Bronchial epithelial cell (primary cell): ENCODE measurements around the gene CCDC78. TPM values are rescaled to one million over a fixed set of nuclear protein-coding genes. Genes with fewer than 3 reads are reported as not detected.
"Not testable (repeated sequence)": the region's sequence is repeated elsewhere in the genome, so short reads cannot be mapped to it uniquely, and the experiment has no call there.

Experiments used
- DNase-seq: peaks from one replicate; pipeline ENCODE4 v3.0.0-alpha.2; 2010; ENCODE audit warnings: low read depth
- FAIRE-seq: peaks from 2 replicates; lab custom pipeline; 2011; peaks lifted over from hg19 to GRCh38; lab: Jason Lieb, UNC
- H3K27me3 ChIP-seq: 2 replicates; pipeline ENCODE4 v1.5.1; 2011; ENCODE audit warnings: low read length; ENCODE audit not compliant: control insufficient read depth, insufficient read depth
- H3K36me3 ChIP-seq: 2 replicates; pipeline ENCODE4 v1.5.1; 2011; ENCODE audit warnings: low read length; ENCODE audit not compliant: control insufficient read depth, insufficient read depth
- H3K4me3 ChIP-seq: 2 replicates; pipeline ENCODE4 v1.5.1; 2011; ENCODE audit warnings: mild to moderate bottlenecking, low read depth, low read length, control low read depth
- total RNA-seq: library from RNA; depleted of rRNA; stranded (reverse); fragments of >200 nt; gene quantifications from 2 replicates; pipeline ENCODE4 v1.2.1, GENCODE V29; 2014
- TF ChIP-seq, protein P1 (sequence below): IDR thresholded peaks from 2 replicates; pipeline ENCODE4 v1.5.1; 2011; ENCODE audit warnings: mild to moderate bottlenecking, moderate library complexity, low read length, control low read depth, inconsistent platforms; ENCODE audit not compliant: insufficient read depth, severe bottlenecking

The CCDC78 gene
- total RNA-seq, 1 donor from 2014 or later, result 1.6 TPM

DNA sequence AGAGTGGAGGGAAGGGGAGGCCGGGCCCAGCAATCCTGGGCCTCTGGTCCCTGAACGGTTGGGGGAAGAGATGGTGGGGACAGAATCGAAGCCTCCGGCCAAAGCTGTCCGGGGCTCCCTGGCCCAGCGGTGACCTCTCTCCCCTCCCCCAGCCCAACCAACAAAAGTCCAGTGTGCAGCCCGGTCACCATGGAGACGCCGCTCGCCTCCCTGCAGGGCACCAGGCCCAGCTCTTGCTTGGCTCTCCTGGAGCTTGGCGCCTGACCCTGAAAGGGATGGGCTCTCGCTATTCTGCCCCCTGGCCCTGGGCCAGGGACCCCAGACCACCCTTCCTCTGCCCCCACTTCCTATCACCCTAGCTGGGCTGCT lies 10.1 kb downstream of the CCDC78 start:
- no peak for FAIRE-seq
- no peak for DNase-seq
- no peaks in the 10 kb centered on the region for H3K36me3 ChIP-seq
- peaks cover 3% of the 10 kb centered on the region for H3K27me3 ChIP-seq
- TF ChIP-seq, protein P1, sequence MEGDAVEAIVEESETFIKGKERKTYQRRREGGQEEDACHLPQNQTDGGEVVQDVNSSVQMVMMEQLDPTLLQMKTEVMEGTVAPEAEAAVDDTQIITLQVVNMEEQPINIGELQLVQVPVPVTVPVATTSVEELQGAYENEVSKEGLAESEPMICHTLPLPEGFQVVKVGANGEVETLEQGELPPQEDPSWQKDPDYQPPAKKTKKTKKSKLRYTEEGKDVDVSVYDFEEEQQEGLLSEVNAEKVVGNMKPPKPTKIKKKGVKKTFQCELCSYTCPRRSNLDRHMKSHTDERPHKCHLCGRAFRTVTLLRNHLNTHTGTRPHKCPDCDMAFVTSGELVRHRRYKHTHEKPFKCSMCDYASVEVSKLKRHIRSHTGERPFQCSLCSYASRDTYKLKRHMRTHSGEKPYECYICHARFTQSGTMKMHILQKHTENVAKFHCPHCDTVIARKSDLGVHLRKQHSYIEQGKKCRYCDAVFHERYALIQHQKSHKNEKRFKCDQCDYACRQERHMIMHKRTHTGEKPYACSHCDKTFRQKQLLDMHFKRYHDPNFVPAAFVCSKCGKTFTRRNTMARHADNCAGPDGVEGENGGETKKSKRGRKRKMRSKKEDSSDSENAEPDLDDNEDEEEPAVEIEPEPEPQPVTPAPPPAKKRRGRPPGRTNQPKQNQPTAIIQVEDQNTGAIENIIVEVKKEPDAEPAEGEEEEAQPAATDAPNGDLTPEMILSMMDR, result no peak
- H3K4me3 ChIP-seq, result peak overlapping the region; percentile 63

DNA sequence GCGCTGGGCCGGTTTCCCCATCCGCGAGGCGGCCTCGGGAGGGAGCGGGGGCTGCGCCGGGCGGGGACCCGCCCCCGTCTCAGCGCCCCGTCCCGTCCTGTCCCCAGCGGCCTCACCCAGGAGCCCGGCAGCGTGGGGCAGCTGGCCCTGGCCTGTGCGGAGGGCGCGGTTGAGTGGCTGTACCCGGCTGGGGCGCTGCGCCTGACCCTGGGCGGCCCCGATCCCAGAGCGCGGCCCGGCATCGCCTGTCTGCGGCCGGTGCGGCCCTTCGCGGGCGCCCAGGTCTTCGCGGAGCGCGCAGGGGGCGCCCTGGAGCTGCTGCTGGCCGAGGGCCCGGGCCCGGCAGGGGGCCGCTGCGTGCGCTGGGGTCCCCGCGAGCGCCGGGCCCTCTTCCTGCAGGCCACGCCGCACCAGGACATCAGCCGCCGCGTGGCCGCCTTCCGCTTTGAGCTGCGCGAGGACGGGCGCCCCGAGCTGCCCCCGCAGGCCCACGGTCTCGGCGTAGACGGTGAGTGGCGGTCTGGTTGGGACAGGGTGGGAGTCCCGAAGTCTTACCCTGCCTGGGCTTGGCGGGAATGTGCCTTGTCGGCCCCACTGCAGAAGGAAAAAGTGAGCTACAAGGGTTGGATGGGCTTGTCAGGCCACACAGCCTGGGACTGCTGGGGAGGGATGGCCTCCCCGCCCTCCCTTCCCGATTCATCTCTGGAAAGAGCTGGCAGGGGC lies 10.6 kb downstream of the CCDC78 start:
- TF ChIP-seq, protein P1, result peak; percentile 16
- no peaks in the 10 kb centered on the region for H3K36me3 ChIP-seq
- peaks cover 5% of the 10 kb centered on the region for H3K27me3 ChIP-seq
- H3K4me3 ChIP-seq, result peak overlapping the region; percentile 63
- FAIRE-seq (no peak), DNase-seq (no peak)

DNA sequence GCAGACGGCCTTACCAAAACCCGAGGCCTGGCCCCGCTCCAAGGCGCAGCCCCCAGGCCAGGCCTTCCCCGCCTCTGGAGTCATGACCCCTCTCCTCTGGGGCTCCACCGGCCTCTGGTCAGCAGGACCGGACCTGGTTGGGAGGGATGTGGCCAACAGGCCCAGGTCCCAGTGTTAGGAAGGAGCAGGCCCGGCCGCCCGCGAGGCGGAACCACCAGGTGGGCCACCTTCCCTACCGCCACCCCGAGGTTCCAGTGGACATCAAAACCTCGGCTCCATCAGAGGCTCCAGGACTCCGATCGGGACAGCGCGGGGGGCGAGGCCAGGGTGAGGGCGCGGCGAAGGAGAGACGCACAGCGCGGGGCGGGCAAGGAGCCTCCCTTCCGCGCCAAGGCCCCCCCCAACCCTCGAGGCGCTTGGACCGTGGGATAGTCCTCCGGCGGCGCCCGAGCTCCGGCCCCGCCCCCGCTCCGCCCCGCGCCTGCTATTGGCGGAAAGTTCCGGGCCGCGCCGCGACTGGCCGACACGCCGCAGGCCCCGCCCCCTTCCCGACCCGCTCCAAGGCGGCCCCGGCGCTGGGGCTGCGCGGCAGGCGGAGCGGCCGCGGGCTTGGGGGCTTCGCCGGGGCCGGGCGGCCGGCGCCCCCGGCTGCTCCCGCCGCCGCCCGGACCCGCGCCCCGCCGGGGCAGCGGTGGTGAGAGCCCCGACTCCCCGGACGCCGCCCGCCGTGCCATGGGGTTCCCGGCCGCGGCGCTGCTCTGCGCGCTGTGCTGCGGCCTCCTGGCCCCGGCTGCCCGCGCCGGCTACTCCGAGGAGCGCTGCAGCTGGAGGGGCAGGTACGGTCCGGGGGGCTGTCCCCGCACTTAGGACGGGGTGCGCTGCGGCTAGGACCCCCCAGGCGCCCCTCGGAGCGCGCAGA lies 11.4 kb downstream of the CCDC78 start, which contains the start of gene METRN:
Gene METRN, plus strand, starts transcription at position 561 of the 919 bp plus-strand sequence. Its CDS starts 172 bp downstream, at position 733.
- H3K36me3 ChIP-seq, result no peaks in the 10 kb centered on the region
- peak within 1 kb of the TSS; percentile 63 for H3K4me3 ChIP-seq
- FAIRE-seq (no peak), DNase-seq (peak; percentile 47)
- H3K27me3 ChIP-seq, result peaks cover 7% of the 10 kb centered on the region
- TF ChIP-seq, protein P1, result no peak

DNA sequence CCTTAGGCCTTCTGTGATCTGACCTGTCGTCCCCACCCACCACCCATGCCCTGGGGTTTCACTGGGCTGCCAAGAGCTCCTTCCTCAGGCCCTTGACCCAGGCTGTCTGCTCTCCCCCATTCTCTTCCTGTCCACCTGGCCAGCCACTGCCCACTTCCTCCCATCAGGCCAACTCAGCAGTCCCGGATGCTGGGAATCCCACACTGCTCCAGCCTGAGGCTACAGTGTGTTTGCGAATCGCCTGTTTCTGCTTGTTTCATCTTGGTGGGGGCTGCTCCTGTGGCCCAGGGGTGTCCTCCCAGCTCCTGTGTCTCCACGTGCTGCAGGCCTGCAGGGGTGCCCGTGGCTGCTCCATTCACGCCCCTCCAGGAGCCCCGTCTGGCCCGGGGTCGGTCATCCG lies 12.2 kb downstream of the CCDC78 start:
- FAIRE-seq (no peak), DNase-seq (peak; percentile 29)
- TF ChIP-seq, protein P1, result no peak
- H3K4me3 ChIP-seq, result no peak overlapping the region
- H3K27me3 ChIP-seq, result peaks cover 11% of the 10 kb centered on the region
- H3K36me3 ChIP-seq, result no peaks in the 10 kb centered on the region

DNA sequence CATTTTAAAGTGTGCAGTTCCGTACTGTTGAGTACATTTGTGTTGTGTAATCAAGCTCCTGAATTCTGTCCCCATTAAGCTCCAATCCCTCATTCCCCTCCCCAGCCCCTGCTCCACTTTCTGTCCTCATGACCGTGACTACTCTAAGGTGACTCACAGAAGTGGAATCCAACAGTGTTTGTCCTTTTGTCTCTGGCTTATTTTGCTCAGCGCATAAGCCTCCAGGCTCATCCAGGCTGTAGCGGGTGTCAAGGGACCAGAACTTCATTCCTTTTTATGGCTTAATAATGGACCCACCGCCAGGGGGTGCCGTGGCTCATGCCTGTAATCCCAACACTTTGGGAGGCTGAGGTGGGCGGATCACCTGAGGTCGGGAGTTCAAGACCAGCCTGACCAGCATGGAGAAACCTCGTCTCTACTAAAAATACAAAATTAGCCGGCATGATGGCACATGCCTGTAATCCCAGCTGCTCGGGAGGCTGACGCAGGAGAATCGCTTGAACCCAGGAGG lies 13.4 kb downstream of the CCDC78 start:
- TF ChIP-seq, protein P1, result peak; percentile 56
- FAIRE-seq (peak; percentile 52), DNase-seq (peak; percentile 94)
- peaks cover 13% of the 10 kb centered on the region for H3K27me3 ChIP-seq
- not testable (repeated sequence) for H3K36me3 ChIP-seq, H3K4me3 ChIP-seq
